Measurements from ENCODE around the gene LECT2.

The LECT2 gene

GRCh38 chr5:135955525-135955924, 742 bp upstream of the LECT2 start:
- TF ChIP-seq LEF1 (IDR thresholded peaks at IDR 0.05; ENCODE audit: borderline replicate concordance): no peak
- TF ChIP-seq BHLHE40 (IDR thresholded peaks at IDR 0.05; ENCODE audit: borderline replicate concordance): no peak
- no peak for TF ChIP-seq PKNOX1 (IDR thresholded peaks at IDR 0.05)
- no peak for TF ChIP-seq ARNT (IDR thresholded peaks at IDR 0.05)
- no peak for TF ChIP-seq SP1 (IDR thresholded peaks at IDR 0.05)
- no peak for TF ChIP-seq ZNF384 (IDR thresholded peaks at IDR 0.05)
- no peak for TF ChIP-seq NFRKB (IDR thresholded peaks at IDR 0.05)
- no peak for TF ChIP-seq SUZ12 (IDR thresholded peaks at IDR 0.05)
- no peak for TF ChIP-seq TARDBP (IDR thresholded peaks at IDR 0.05)
- POLR2A ChIA-PET: no interaction called here
- DNase-seq (ENCODE audit: extremely low spot score): no peak
- CTCF ChIA-PET: interaction anchor here (1.5 kb wide), 1 partner anchor 22 kb away, joined by 4 read pairs; no protein-coding TSS in a partner anchor

- TF ChIP-seq LEF1 (IDR thresholded peaks at IDR 0.05; ENCODE audit: borderline replicate concordance): no peak
- no peak for TF ChIP-seq SP1 (IDR thresholded peaks at IDR 0.05)
- TF ChIP-seq HDGF (IDR thresholded peaks at IDR 0.05; ENCODE audit: borderline replicate concordance): no peak
- TF ChIP-seq ARNT (IDR thresholded peaks at IDR 0.05): no peak
- TF ChIP-seq ZNF384 (IDR thresholded peaks at IDR 0.05): no peak
- TF ChIP-seq FOXA1 (IDR thresholded peaks at IDR 0.05): no peak
- TF ChIP-seq SUZ12 (IDR thresholded peaks at IDR 0.05): no peak
- TF ChIP-seq FOXK2 (IDR thresholded peaks at IDR 0.05): no peak
- TF ChIP-seq CTBP1 (IDR thresholded peaks at IDR 0.05; ENCODE audit: borderline replicate concordance): no peak
- TF ChIP-seq FOXM1 (IDR thresholded peaks at IDR 0.05; ENCODE audit: borderline replicate concordance): no peak
- TF ChIP-seq PKNOX1 (IDR thresholded peaks at IDR 0.05): no peak
- no peak for TF ChIP-seq L3MBTL2 (conservative IDR thresholded peaks at IDR 0.05)
- no peak for TF ChIP-seq TARDBP (IDR thresholded peaks at IDR 0.05)
- no peak for TF ChIP-seq NFRKB (IDR thresholded peaks at IDR 0.05)
- no peak for TF ChIP-seq ELF4 (IDR thresholded peaks at IDR 0.05)
- TF ChIP-seq BHLHE40 (IDR thresholded peaks at IDR 0.05; ENCODE audit: borderline replicate concordance): no peak
- ChIA-PET POLR2A (no interaction called here), CTCF (no interaction called here)
- no peak for DNase-seq (ENCODE audit: extremely low spot score)
These were observed 933 bp downstream of the LECT2 start for GRCh38 chr5:135953850-135954249.

GRCh38 chr5:135952683-135953082, 2.1 kb downstream of the LECT2 start:
- no peak for DNase-seq (ENCODE audit: extremely low spot score)
- TF ChIP-seq SP1 (IDR thresholded peaks at IDR 0.05) (no peak), NFRKB (IDR thresholded peaks at IDR 0.05) (no peak), BHLHE40 (IDR thresholded peaks at IDR 0.05; ENCODE audit: borderline replicate concordance) (no peak), FOXA1 (IDR thresholded peaks at IDR 0.05) (no peak), LEF1 (IDR thresholded peaks at IDR 0.05; ENCODE audit: borderline replicate concordance) (no peak), ARNT (IDR thresholded peaks at IDR 0.05) (no peak), TARDBP (IDR thresholded peaks at IDR 0.05) (no peak), CTBP1 (IDR thresholded peaks at IDR 0.05; ENCODE audit: borderline replicate concordance) (no peak), PKNOX1 (IDR thresholded peaks at IDR 0.05) (no peak), FOXM1 (IDR thresholded peaks at IDR 0.05; ENCODE audit: borderline replicate concordance) (no peak), SUZ12 (IDR thresholded peaks at IDR 0.05) (no peak), ELF4 (IDR thresholded peaks at IDR 0.05) (no peak), FOXK2 (IDR thresholded peaks at IDR 0.05) (no peak), HDGF (IDR thresholded peaks at IDR 0.05; ENCODE audit: borderline replicate concordance) (no peak), L3MBTL2 (conservative IDR thresholded peaks at IDR 0.05) (no peak), ZNF384 (IDR thresholded peaks at IDR 0.05) (no peak)
- ChIA-PET CTCF (no interaction called here), POLR2A (no interaction called here)

- no peak for TF ChIP-seq ELF4 (IDR thresholded peaks at IDR 0.05)
- ChIA-PET CTCF (interaction anchor here (1.3 kb wide), 1 partner anchor 110 kb away, joined by 5 read pairs; no protein-coding TSS in a partner anchor), POLR2A (no interaction called here)
- DNase-seq (ENCODE audit: extremely low spot score): no peak
These were observed 3.0 kb downstream of the LECT2 start for GRCh38 chr5:135951807-135952206.

- CTCF ChIA-PET: interaction anchor here (1.3 kb wide), 1 partner anchor 111 kb away, joined by 5 read pairs; no protein-coding TSS in a partner anchor
- TF ChIP-seq BHLHE40 (IDR thresholded peaks at IDR 0.05; ENCODE audit: borderline replicate concordance) (no peak), FOXM1 (IDR thresholded peaks at IDR 0.05; ENCODE audit: borderline replicate concordance) (no peak), PKNOX1 (IDR thresholded peaks at IDR 0.05) (no peak)
- DNase-seq (ENCODE audit: extremely low spot score): no peak
- POLR2A ChIA-PET: no interaction called here
These were observed 3.5 kb downstream of the LECT2 start for GRCh38 chr5:135951257-135951656.

- TF ChIP-seq BHLHE40 (IDR thresholded peaks at IDR 0.05; ENCODE audit: borderline replicate concordance): no peak
- TF ChIP-seq NFRKB (IDR thresholded peaks at IDR 0.05): no peak
- ChIA-PET CTCF (interaction anchor here (1.3 kb wide), 1 partner anchor 112 kb away, joined by 5 read pairs; no protein-coding TSS in a partner anchor), POLR2A (no interaction called here)
- DNase-seq (ENCODE audit: extremely low spot score): no peak
These were observed 4.2 kb downstream of the LECT2 start for GRCh38 chr5:135950611-135951010.
